HCT116 (cell line): ENCODE measurements around the gene THRB. TPM values are rescaled to one million over a fixed set of nuclear protein-coding genes. Genes with fewer than 3 reads are reported as not detected.

ENCODE experiments used
- ATAC-seq: fragments of 200-7000 bp; cut with Tn5 transposase; 2 replicates; pipeline ENCODE4 v1.9.1; 2020; ENCODE audit warnings: mild to moderate bottlenecking, moderate library complexity
- BruUV-seq: library from RNA; stranded (reverse); fragments of 400-500 nt; replicated peaks from 2 replicates; lab custom pipeline; 2021; lab: Mats Ljungman, UMichigan
- CTCF ChIA-PET: fragments of 300-600 bp; sonication (Branson Sonifier 250); formaldehyde crosslinking; loops from one replicate; lab custom pipeline; 2021; ENCODE audit warnings: antibody characterized with exemption; lab: Charles Lee
- POLR2A ChIA-PET: fragments of 300-600, 350-600 bp; sonication (Branson Sonifier 250); formaldehyde crosslinking; loops from one replicate; lab custom pipeline; 2021; ENCODE audit warnings: antibody characterized with exemption; lab: Charles Lee
- RAD21 ChIA-PET, 2 experiments: fragments of 300-600 bp; sonication (Branson Sonifier 250); formaldehyde crosslinking; loops; one replicate each; lab custom pipeline; 2023; ENCODE audit warnings: low total read pairs in 2 of 2; ENCODE audit not compliant: uncharacterized antibody in 2 of 2, unreplicated experiment in 2 of 2, low non-redundant PET in 1 of 2; lab: Charles Lee
- DNase-seq: peaks from one replicate; pipeline ENCODE4 v3.0.0-alpha.2; 2010; ENCODE audit warnings: low read depth, low spot score
- H2AFZ ChIP-seq: fragments of 200-600 bp; shearing (Covaris generic), sonication (generic); 2 replicates; pipeline ENCODE4 v1.6.1; 2017; ENCODE audit warnings: low read depth, mixed run types, mixed read lengths, antibody characterized with exemption, low read length; ENCODE audit not compliant: poor library complexity, severe bottlenecking
- H3K27ac ChIP-seq: 2 replicates; pipeline ENCODE4 v1.5.1; 2012; ENCODE audit warnings: low read depth, low read length
- H3K27me3 ChIP-seq: fragments of 200-600 bp; sonication (generic); 2 replicates; pipeline ENCODE4 v1.6.1; 2016; ENCODE audit warnings: mixed run types, low read length, mixed read lengths; ENCODE audit not compliant: insufficient read depth
- H3K36me3 ChIP-seq, 2 experiments: fragments of 200-500 bp in 1 of 2; fragments of 200-600 bp in 1 of 2; sonication (Bioruptor generic) in 1 of 2; sonication (generic) in 1 of 2; 2 replicates each; pipeline versions ENCODE4 v1.5.1 to v1.6.1; 2014 to 2016; ENCODE audit warnings: low read length in 2 of 2, inconsistent platforms in 1 of 2, mixed read lengths in 1 of 2, mixed run types in 1 of 2; ENCODE audit not compliant: insufficient read depth in 2 of 2, control insufficient read depth in 1 of 2
- H3K4me1 ChIP-seq, 2 experiments: fragments of 200-600 bp in 1 of 2; sonication (generic) in 1 of 2; 2 replicates each; pipeline versions ENCODE4 v1.5.1 to v1.6.1; 2012 to 2017; ENCODE audit warnings: low read length in 2 of 2, inconsistent platforms in 1 of 2, mild to moderate bottlenecking in 1 of 2, mixed read lengths in 1 of 2, mixed run types in 1 of 2, moderate library complexity in 1 of 2; ENCODE audit not compliant: insufficient read depth in 2 of 2, control insufficient read depth in 1 of 2
- H3K4me2 ChIP-seq: fragments of 200-600 bp; sonication (generic); 2 replicates; pipeline ENCODE4 v1.6.1; 2017; ENCODE audit warnings: mixed run types, low read length, mixed read lengths
- H3K4me3 ChIP-seq, 2 experiments: fragments of 200-600 bp in 1 of 2; sonication (generic) in 1 of 2; replicated peaks in 1 of 2; 2 replicates each; pipeline ENCODE4 v1.5.1; 2011 to 2016; ENCODE audit warnings: low read length in 2 of 2, control low read depth in 1 of 2, low read depth in 1 of 2, mild to moderate bottlenecking in 1 of 2, mixed read lengths in 1 of 2, mixed run types in 1 of 2
- H3K79me2 ChIP-seq: fragments of 200-600 bp; sonication (generic); 2 replicates; pipeline ENCODE4 v1.6.1; 2017; ENCODE audit warnings: mild to moderate bottlenecking, mixed run types, low read length, moderate library complexity, mixed read lengths; ENCODE audit not compliant: insufficient read depth
- H3K9ac ChIP-seq: fragments of 200-600 bp; sonication (generic); 2 replicates; pipeline ENCODE4 v1.6.1; 2016; ENCODE audit warnings: low read length, mixed read lengths
- H3K9me2 ChIP-seq: fragments of 200-600 bp; sonication (generic), shearing (Covaris generic); 2 replicates; pipeline ENCODE4 v1.6.1; 2017; ENCODE audit warnings: mixed run types, mild to moderate bottlenecking, moderate library complexity; ENCODE audit not compliant: insufficient read depth
- H3K9me3 ChIP-seq, 2 experiments: fragments of 200-500 bp in 1 of 2; fragments of 200-600 bp in 1 of 2; sonication (Bioruptor generic) in 1 of 2; sonication (generic) in 1 of 2; 2 replicates each; pipeline ENCODE4 v1.6.1; 2014 to 2017; ENCODE audit warnings: low read length in 2 of 2, mixed read lengths in 2 of 2, inconsistent platforms in 1 of 2, low read depth in 1 of 2, mild to moderate bottlenecking in 1 of 2, mixed run types in 1 of 2, moderate library complexity in 1 of 2; ENCODE audit not compliant: control insufficient read depth in 1 of 2, insufficient read depth in 1 of 2
- H4K20me1 ChIP-seq: fragments of 200-600 bp; sonication (generic), shearing (Covaris generic); 2 replicates; pipeline ENCODE4 v1.6.1; 2017; ENCODE audit warnings: mixed run types, mild to moderate bottlenecking, moderate library complexity; ENCODE audit not compliant: insufficient read depth
- CBX3 ChIP-seq: IDR thresholded peaks from 2 replicates; pipeline ENCODE4 v1.6.1; 2012; ENCODE audit warnings: low read depth
- CEBPB ChIP-seq: IDR thresholded peaks from 2 replicates; pipeline ENCODE4 v1.6.1; 2012; ENCODE audit warnings: low read depth
- ELF1 ChIP-seq: IDR thresholded peaks from 2 replicates; pipeline ENCODE4 v1.6.1; 2012; ENCODE audit warnings: low read depth, borderline replicate concordance
- EZH2phosphoT487 ChIP-seq: fragments of 200-600 bp; IDR thresholded peaks from 2 replicates; pipeline ENCODE4 v1.6.1; 2018; ENCODE audit warnings: antibody characterized with exemption, borderline replicate concordance
- REST ChIP-seq: IDR thresholded peaks from 2 replicates; pipeline ENCODE4 v1.6.1; 2012; ENCODE audit warnings: low read depth
- SIN3A ChIP-seq: IDR thresholded peaks from 2 replicates; pipeline ENCODE4 v1.6.1; 2012; ENCODE audit warnings: low read depth
- TCF7L2 ChIP-seq: IDR thresholded peaks from 2 replicates; pipeline ENCODE4 v1.7.0; 2011; ENCODE audit warnings: borderline replicate concordance, inconsistent platforms; ENCODE audit not compliant: insufficient read depth, insufficient read length; ENCODE audit errors: extremely low read depth
- ZNF274 ChIP-seq: fragments of 200-500 bp; sonication (Bioruptor generic); IDR thresholded peaks from 2 replicates; pipeline ENCODE4 v1.6.1; 2014; ENCODE audit warnings: mild to moderate bottlenecking, low read depth, low read length, inconsistent platforms
- intact Hi-C: fragments of 100-400 bp; cut with micrococcal nuclease; formaldehyde crosslinking; loops from 2 replicates; pipeline ENCODE4 v1.10.0; 2022
- total RNA-seq: library from RNA; stranded (reverse); gene quantifications from one replicate; pipeline ENCODE4 v1.2.1, GENCODE V29; 2021; ENCODE audit not compliant: unreplicated experiment

The THRB gene
- total RNA-seq, 1 experiment from 2014 or later = 2.5 TPM

- TF ChIP-seq CEBPB = no peak
- no peak for TF ChIP-seq REST
- no peak for TF ChIP-seq TCF7L2
- TF ChIP-seq CBX3 = no peak
- no peak for TF ChIP-seq SIN3A
- TF ChIP-seq ZNF274 = no peak
- no peak for TF ChIP-seq EZH2phosphoT487
- no peak for TF ChIP-seq ELF1
- TF ChIP-seq, all 23 proteins: peak for 0
- Histone ChIP-seq H3K79me2 (no peaks in the 10 kb centered on the region), H3K27me3 (no peaks in the 10 kb centered on the region), H3K9ac (no peak overlapping the region), H3K36me3 (no peaks in the 10 kb centered on the region), H4K20me1 (no peaks in the 10 kb centered on the region), H3K4me3 (no peak overlapping the region), H3K4me1 (no peaks in the 10 kb centered on the region), H3K4me2 (no peak overlapping the region), H3K27ac (no peak overlapping the region), H2AFZ (no peak overlapping the region), H3K9me2 (no peaks in the 10 kb centered on the region), H3K9me3 (no peaks in the 10 kb centered on the region)
- intact Hi-C loops = no loop called here
- ATAC-seq (no peak), DNase-seq (no peak)
- ChIA-PET POLR2A (no interaction called here), CTCF (no interaction called here), RAD21 (no interaction called here)
- no TSS peak for BruUV-seq
Observed at GRCh38 chr3:24198728-24199127, 295.9 kb downstream of the THRB start.
